Loucy (cell line): ENCODE measurements around the gene GNB1L.

Experiments used
- H2AFZ ChIP-seq: fragments of 200-600 bp; sonication (generic); 2 replicates; pipeline ENCODE4 v1.6.0; 2016; ENCODE audit warnings: antibody characterized with exemption, mild to moderate bottlenecking, low read length, moderate library complexity
- H3F3A ChIP-seq: fragments of 200-600 bp; 2 replicates; pipeline ENCODE4 v1.6.0; 2016; ENCODE audit warnings: antibody characterized with exemption, low read depth, mild to moderate bottlenecking
- H3K27me3 ChIP-seq: fragments of 200-600 bp; sonication (generic); 2 replicates; pipeline ENCODE4 v1.6.1; 2014; ENCODE audit warnings: low read length, mild to moderate bottlenecking; ENCODE audit not compliant: insufficient read depth, poor library complexity, severe bottlenecking
- H3K36me3 ChIP-seq: fragments of 200-600 bp; sonication (generic); 2 replicates; pipeline ENCODE4 v1.6.1; 2016; ENCODE audit warnings: low read length; ENCODE audit not compliant: insufficient read depth
- H3K4me1 ChIP-seq: fragments of 200-600 bp; sonication (generic); 2 replicates; pipeline ENCODE4 v1.5.1; 2014; ENCODE audit warnings: low read length, mild to moderate bottlenecking; ENCODE audit not compliant: insufficient read depth, poor library complexity, severe bottlenecking
- H3K4me2 ChIP-seq: fragments of 200-600 bp; sonication (generic); 2 replicates; pipeline ENCODE4 v1.6.0; 2014; ENCODE audit warnings: antibody characterized with exemption, low read length, low read depth, mild to moderate bottlenecking; ENCODE audit not compliant: poor library complexity, severe bottlenecking
- H3K4me3 ChIP-seq: fragments of 200-600 bp; sonication (generic); 2 replicates; pipeline ENCODE4 v1.5.1; 2014; ENCODE audit warnings: low read length, mild to moderate bottlenecking, mixed read lengths; ENCODE audit not compliant: poor library complexity, severe bottlenecking
- H3K79me2 ChIP-seq: fragments of 200-600 bp; sonication (generic); 2 replicates; pipeline ENCODE4 v1.6.1; 2014; ENCODE audit warnings: low read length; ENCODE audit not compliant: insufficient read depth
- H3K9ac ChIP-seq: fragments of 200-600 bp; sonication (generic); 2 replicates; pipeline ENCODE4 v1.6.0; 2014; ENCODE audit warnings: mild to moderate bottlenecking, low read depth, low read length, moderate library complexity; ENCODE audit not compliant: poor library complexity, severe bottlenecking
- H3K9me2 ChIP-seq: fragments of 200-600 bp; sonication (generic); replicated peaks from 2 replicates; pipeline ENCODE4 v1.6.1; 2016; ENCODE audit warnings: low read depth, low read length, mixed read lengths
- H3K9me3 ChIP-seq: fragments of 200-600 bp; sonication (generic); 2 replicates; pipeline ENCODE4 v1.6.1; 2014; ENCODE audit warnings: mild to moderate bottlenecking, antibody characterized with exemption, low read length, low read depth; ENCODE audit not compliant: insufficient read depth
- H4K20me1 ChIP-seq: fragments of 200-600 bp; sonication (generic); 2 replicates; pipeline ENCODE4 v1.6.0; 2014; ENCODE audit warnings: antibody characterized with exemption, low read length, mild to moderate bottlenecking; ENCODE audit not compliant: insufficient read depth, poor library complexity, severe bottlenecking
- CTCF ChIP-seq: fragments of 200-600 bp; sonication (generic); conservative IDR thresholded peaks from 2 replicates; pipeline ENCODE4 v1.5.1; 2014; ENCODE audit warnings: mild to moderate bottlenecking, antibody characterized with exemption, low read length
- EZH2phosphoT487 ChIP-seq: fragments of 200-600 bp; IDR thresholded peaks from 2 replicates; pipeline ENCODE4 v1.6.1; 2018; ENCODE audit warnings: antibody characterized with exemption, mild to moderate bottlenecking, moderate library complexity, borderline replicate concordance

The GNB1L gene

GRCh38 chr22:19734163-19734562 lies 120.5 kb downstream of the GNB1L start:
- H3K9ac ChIP-seq = no peak overlapping the region
- TF ChIP-seq EZH2phosphoT487 (no peak), CTCF (no peak)
- H3K4me3 ChIP-seq = no peak overlapping the region
- H3K27me3 ChIP-seq = no peaks in the 10 kb centered on the region
- H4K20me1 ChIP-seq = no peaks in the 10 kb centered on the region
- no peaks in the 10 kb centered on the region for H3K79me2 ChIP-seq
- H3K4me1 ChIP-seq = no peaks in the 10 kb centered on the region
- no peak overlapping the region for H3K4me2 ChIP-seq
- no peaks in the 10 kb centered on the region for H3K9me3 ChIP-seq
- H3F3A ChIP-seq = no peaks in the 10 kb centered on the region
- no peaks in the 10 kb centered on the region for H3K9me2 ChIP-seq
- H3K36me3 ChIP-seq = no peaks in the 10 kb centered on the region
- no peak overlapping the region for H2AFZ ChIP-seq

DNA sequence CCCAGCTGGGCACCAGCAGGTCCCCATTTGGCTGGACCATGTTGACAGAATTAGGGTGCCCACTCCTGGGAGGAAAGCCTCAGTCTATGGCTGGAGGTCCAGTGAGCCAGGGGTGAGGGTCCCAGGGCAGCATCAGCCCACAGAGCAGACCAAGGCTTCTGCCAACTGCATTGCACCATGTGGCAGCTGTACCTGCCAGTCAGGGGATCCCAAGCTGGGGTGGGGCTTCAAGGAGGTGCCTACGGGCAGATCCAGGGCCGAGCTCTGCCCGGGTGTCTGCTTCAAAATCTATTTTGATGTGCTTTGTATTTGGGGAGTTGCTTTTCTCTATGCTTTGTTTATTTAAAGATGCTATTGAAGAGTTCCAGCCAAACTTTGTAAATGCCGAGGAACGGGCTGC lies 120.9 kb downstream of the GNB1L start:
- Histone ChIP-seq H3F3A (no peaks in the 10 kb centered on the region), H3K4me1 (no peaks in the 10 kb centered on the region), H3K9me2 (no peaks in the 10 kb centered on the region), H3K4me2 (no peak overlapping the region), H3K9me3 (no peaks in the 10 kb centered on the region), H3K79me2 (no peaks in the 10 kb centered on the region), H3K36me3 (no peaks in the 10 kb centered on the region), H4K20me1 (no peaks in the 10 kb centered on the region), H2AFZ (no peak overlapping the region), H3K4me3 (no peak overlapping the region), H3K27me3 (no peaks in the 10 kb centered on the region), H3K9ac (no peak overlapping the region)
- no peak for TF ChIP-seq EZH2phosphoT487
